GM18870 (cell line): ENCODE results near the gene PLA2G4D.

ENCODE experiments used
- ATAC-seq: cut with Tn5 transposase; IDR thresholded peaks from one replicate; pipeline ENCODE4 v1.9.1; 2021; ENCODE audit warnings: moderate library complexity; ENCODE audit not compliant: unreplicated experiment

The PLA2G4D gene, protein sequence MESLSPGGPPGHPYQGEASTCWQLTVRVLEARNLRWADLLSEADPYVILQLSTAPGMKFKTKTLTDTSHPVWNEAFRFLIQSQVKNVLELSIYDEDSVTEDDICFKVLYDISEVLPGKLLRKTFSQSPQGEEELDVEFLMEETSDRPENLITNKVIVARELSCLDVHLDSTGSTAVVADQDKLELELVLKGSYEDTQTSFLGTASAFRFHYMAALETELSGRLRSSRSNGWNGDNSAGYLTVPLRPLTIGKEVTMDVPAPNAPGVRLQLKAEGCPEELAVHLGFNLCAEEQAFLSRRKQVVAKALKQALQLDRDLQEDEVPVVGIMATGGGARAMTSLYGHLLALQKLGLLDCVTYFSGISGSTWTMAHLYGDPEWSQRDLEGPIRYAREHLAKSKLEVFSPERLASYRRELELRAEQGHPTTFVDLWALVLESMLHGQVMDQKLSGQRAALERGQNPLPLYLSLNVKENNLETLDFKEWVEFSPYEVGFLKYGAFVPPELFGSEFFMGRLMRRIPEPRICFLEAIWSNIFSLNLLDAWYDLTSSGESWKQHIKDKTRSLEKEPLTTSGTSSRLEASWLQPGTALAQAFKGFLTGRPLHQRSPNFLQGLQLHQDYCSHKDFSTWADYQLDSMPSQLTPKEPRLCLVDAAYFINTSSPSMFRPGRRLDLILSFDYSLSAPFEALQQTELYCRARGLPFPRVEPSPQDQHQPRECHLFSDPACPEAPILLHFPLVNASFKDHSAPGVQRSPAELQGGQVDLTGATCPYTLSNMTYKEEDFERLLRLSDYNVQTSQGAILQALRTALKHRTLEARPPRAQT

DNA sequence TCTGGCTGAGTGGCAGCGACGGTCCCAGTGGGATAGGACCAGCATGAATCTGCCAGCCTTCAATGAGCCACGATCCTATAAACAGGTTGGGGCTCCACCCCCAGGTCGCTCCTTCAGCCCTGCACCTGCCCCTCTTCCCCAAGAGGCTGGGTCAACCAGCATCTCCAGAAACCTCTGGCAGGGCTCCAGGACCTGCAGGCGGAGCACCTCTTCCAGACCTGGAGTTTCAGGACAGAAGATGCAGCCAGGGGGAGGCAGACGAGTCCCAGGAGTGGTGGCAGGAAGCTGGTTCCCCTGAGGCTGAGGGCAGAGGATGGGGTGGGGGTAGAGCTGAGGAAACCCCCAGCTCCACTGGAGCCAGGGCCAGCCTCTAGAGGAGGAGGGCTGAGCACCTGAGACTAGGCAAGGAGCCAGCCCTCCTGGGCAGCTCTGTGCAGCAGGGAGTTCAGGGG, at the start of gene PLA2G4D:
Gene PLA2G4D, minus strand, starts transcription at position 51 of the 452 bp plus-strand sequence. CDS start 103 bp downstream, outside the sequence.
- ATAC-seq, result no peak

DNA sequence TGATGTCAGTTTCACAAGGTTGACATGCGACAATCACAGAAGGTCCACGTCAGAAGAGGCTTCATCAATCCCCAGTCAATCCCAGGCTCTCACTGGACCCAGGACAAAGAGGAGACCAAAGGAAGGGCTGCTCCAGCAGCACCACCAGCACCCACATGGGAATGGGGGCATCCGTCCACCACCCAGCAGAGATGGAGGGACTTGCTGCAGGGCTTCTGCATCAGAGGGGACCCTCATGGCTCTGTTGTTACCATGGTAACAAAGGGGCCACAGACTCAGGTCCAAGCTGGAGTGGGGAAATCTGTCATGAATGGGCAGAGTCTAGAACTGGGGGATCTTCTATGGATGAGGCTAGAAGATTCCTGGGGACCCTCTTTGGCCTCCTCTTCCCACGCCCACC, 49.0 kb upstream of the PLA2G4D start:
- ATAC-seq, result no peak

DNA sequence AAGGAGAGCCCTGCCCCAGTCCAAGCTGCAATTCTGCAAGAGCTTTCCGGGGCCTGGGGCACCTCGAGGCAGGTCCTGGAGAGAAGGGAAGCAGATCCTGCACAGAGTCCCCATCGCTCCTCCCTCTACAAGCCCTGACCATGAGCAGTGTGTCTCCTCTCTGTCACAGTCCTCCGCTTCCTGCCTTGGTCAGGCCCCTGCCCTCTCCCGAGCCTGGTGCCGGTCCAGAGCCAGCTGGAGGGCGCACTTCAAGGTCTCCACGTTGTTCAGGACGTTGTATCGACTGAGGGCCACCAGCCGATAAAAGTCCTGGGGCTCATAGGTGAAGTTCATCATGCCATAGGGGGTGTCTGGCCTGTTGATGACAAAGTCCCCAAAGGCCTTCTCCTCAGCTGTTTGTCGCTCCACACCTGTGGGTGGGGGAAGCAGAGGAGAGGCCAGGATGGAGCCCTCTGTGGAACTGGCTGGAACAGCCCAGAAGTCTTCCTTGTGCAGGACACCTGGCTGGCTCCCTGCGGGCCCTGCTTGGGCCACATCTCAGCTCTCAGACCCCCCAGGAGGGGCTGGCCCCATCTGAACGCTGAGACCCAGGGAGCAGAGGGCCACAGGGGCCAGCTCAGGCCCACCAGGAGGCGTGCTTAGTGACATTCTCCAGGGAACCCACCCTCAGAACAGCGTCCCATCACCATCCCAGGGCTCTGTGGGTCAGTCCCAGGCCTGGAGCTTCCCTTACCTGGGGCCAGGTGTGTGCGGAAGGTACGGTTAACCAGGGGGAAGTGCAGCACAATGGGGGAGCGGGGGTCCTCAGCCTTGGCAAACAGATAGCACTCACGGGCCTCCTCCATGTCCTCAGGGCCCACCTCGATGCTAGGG, 47.7 kb upstream of the PLA2G4D start:
- ATAC-seq, result no peak

DNA sequence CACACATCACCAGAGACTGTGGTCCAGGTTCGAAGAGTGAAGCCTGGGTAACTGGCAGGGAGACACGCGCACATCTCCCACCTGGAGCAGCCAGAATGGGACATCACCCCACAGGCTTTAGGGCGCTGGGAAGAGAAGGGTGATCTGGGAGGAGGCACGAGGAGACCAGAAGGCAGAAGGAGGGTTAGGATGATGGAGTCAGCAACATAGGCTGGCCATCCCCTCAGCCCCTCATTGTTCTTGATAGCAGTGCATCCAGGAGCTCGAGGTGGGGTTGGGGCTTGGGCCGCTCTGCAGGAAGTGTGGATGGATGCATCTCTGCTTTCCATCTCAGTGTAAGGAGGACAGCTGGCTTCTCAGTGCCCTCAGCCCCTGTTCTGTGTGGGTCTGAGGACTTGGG, 46.9 kb upstream of the PLA2G4D start:
- ATAC-seq, result no peak

DNA sequence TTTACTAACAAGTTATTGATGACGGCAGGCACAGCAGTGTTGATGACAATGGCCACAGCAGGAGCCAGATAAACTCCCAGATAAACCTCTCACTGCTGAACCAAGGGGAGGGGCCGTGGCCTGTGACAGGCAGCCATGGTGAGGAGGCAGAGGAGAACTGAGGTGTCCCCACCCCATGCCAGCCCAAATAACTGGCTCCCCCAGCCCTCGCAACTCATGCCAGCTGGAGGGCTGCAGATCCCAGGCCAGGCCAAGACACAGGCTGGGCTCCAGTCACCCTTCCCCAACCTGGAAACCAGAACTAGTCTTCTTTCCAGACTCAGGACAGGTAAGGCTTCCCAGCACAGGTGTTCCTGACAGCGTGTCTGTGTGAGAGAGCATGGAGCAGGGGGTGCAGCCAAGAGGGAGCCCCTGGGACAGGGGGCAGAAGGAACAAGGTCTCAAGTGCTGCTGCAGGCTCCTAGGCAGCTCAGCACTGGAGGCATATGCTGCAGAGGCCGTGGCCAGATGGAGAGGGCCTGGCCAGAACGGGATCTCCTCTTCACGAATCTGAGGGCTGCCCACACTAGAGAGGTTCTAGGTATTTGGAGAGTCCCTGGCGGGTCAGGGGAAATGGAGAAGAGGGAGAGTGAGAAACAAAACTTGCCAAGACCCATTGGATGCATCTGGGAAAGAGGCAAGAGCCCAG, 46.2 kb upstream of the PLA2G4D start:
- ATAC-seq, result no peak

DNA sequence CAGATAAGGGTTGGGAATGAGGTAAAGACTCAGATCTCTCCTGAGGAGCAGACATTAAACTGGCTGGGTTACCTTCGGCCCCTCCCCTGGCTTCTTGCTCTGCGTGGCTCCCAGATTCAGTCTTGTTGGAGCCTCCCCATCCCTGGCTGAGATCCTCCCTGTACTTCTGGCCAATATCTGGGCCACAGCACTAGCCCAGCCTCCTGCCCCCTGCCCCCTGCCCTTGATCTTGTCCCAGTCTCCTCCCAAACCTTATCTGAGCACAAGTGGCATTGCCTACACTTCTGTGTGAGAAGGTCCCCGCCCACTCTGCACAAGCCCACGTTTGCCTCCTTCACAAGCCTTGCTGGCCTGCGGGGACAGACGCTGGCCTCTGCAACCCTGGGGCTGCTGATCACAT, 45.2 kb upstream of the PLA2G4D start:
- no peak for ATAC-seq

DNA sequence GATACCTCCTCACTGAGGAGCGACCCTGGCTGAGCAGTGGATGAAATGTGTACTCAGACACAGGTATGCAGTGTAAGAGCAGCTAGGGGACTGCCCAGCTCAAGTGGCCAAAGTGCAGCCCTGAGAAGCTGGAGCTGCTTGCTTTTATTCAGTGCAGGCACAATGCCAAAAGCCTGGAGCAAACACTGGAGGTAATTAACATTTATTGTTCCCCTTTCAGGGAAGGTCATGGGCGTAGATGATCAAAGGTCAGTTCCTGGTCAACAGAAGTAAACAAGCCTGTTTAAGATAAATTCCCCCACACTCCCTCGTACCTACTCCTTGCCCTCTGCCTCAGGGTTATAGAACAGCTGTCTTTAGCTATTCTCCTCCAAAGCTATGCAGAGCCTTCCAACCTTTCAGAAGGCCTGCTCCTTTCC, 44.6 kb upstream of the PLA2G4D start:
- no peak for ATAC-seq

DNA sequence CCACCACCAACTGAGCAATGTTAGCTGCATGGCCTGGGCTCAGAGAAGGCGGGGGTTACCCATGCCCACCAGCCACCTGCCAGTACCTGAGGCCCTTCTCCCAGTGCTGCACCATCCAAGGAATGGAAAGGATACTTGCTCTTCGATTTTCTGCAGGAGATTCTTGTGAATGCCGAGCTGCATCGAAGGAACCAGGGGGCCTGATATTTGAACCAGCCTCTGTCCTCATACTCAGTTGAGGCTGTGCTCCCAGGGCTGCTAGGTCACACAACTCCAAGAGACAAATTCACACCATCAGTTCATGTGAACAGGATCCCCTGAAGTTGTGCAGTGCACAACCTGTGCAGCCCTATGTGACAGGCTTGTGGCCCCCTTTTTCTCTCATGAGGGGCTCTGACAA, 44.0 kb upstream of the PLA2G4D start:
- ATAC-seq, result no peak

DNA sequence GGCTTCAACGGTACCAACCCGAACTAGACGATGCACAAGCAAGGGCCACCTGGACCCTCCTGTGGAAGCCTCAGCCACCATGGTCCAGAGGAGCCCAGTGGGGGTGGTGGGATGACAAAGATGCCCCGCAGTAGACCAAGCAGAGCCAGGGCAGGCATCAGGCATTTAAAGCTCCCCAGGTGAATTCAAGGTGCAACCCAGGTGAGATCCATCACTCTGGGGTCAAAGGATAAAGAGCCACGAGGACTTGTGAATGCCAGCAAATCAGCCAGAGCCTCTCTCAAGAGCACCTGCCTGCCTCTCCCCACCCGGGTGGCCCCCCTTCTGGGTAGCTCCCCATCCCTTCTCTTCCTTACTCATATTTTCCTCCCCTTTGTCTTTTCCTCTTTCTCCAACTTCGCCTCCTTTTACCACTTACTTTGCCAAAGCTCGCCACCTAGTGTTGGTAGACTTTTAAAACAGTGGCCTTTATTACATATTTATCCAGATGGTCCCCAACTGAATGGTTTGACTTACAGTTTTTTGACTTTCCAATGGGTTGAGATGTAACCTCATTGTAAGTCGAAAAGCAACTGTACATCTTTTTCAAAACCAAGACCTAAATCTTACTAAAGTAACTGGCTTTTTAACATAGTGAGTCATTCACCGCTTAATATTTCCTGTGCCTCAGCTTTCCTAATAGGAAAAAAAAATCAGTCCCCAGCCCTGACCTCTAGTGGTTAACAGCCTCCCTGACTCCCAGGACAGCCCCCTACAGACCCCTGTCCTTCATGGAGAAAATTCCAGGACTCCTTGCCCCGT, 43.3 kb upstream of the PLA2G4D start:
- no peak for ATAC-seq

DNA sequence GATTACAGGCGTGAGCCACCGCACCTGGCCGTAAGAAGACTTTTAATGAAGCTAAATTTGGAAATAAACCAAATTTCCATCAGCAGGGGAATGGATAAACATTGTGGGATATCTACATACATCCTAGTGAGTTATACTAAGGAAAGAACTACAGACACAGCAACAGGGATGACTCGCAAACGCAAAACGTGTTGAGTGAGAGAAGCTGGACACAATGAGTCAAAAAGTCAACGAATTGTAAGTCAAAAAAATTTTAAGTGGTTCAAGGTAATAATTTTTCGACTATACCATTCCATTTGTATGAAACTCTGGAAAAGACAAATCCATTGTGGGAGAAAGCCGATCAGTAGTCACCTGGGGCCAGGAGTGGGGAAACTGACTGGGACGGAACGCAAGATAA, 42.2 kb upstream of the PLA2G4D start:
- ATAC-seq, result no peak

DNA sequence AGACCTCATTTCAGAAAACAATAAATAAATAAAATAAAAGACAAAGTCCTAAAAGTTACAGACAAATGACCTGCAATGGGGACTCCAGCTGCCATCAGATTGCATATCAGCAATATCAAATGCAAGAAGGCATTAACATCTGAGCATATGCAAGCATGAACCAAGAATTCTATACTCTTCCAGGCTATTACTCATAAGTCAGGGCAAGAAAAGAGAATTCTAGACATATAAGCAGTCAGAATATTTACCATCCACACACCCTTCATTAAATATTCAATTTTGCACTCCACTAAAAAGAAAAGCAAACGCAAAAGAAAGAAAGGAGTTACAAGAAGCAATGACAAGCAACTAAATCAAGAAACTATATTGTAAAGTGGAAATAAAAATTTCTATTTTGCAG, 41.0 kb upstream of the PLA2G4D start:
- ATAC-seq, result no peak

DNA sequence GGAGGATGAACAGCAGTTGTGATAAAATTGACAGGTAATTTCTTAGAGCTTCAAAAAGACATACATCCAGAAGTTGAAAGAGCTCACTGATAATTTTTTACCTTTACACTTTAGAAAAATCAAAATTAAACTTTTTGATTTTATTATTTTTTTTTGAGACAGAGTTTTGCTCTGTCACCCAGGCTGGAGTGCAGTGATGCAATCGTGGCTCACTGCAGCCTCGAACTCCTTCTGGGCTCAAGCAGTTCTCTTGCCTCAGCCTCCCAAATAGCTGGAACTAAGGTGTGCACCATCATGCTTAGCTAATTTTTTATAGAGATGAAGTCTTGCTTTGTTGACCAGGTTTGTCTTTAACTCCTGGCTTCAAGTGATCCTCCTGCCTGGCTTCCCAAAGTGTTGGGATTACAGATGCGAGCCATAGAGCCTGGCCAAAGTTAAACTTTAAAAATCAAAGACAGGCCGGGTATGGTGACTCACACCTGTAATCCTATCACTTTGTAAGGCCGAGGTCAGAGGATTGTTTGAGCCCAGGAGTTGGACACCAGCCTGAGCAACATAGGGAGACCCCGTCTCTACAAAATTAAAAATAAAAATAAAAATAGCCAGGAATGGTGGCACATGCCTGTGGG, 40.4 kb upstream of the PLA2G4D start:
- ATAC-seq, result no peak

DNA sequence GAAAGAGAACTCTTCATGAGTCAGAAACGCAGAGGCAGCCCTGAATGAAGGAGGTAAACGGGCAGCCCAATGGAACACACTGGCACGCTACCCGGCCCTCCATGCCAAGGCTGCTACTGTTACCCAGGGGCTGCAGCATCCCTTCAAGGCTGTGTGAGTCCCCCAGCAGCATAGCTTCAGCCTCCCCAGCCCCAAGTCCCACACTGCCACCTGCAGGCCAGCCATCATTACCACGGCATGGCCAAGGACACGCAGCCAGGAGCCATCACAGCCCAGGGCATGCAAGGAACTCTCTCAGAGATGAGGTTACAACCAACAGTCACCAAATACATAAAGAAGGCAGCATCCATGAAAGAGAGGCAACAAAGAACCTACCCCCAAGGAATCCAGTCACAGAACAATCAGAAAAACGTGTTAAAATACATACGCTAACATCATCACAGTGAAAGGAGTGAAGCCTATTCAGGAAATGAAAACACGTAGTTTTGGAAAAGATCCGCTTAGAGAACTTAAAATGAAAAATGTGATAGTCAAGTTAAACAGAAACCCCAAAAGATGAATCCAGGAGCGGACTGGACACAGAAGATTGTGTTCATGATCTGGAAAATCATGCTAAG, 39.6 kb upstream of the PLA2G4D start:
- ATAC-seq, result no peak

DNA sequence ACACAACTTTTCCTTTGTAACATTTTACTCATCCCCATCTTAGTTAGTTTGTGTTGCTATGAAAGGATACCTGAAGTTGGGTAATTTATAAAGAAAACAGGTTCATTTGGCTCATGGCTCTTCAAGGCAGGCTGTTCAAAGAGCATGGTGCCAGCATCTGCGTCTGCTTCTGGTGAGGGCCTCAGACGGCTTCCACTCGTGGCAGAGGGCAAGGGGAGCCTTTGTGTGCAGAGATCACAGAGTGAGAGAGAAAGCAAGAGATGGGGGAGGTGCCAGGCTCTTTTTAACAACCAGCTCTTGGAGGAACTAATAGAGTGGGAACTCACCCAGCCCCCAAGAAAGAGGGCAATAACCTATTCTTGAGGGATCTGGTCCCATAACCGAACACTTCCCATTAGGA, 39.0 kb upstream of the PLA2G4D start:
- ATAC-seq, result no peak

DNA sequence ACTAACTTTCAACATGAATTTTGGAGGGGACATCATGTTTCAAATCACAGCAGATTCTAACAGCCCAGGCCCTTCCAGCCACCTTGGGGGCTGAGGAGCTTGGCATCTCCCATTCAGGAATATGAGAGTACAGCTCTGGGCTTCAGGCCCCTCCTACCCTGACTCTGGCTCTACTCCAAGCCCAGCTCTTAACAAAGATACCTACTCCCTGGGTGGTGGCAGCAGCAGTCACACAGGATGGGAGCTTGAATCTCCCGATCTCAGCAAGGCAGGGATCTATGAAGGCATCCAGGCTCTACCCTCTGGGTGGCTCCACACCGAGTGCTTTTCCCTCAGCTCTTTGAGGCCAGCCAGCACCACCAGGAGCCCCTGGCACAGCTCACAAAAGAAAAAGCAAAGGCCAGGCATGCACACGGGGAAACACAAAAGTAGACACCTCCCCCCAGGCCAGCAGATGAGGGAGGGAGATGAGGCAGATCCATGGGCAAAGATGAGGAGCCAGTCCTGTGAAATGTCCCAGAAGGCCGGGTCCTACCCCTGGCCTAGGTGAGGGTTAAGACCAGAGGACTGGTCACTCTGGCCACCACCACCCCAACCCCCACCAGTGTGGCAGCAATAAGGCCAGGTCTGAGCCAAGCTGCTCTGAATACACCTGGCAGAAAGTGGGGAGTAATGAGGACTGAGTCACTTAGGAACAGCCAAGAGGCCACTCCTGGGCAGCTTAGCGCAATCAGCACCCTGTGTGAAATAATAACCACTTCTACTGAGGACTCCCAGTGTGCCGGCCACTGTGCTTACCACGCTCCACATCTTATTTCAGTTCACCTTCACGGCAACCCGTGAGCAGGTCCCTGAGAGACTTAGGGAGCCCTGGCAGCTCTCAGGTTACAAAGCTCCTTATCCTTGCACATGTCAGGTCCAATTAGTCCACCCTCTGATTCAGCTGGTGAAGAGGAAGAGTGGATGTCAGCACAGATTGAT, 37.8 kb upstream of the PLA2G4D start:
- no peak for ATAC-seq

DNA sequence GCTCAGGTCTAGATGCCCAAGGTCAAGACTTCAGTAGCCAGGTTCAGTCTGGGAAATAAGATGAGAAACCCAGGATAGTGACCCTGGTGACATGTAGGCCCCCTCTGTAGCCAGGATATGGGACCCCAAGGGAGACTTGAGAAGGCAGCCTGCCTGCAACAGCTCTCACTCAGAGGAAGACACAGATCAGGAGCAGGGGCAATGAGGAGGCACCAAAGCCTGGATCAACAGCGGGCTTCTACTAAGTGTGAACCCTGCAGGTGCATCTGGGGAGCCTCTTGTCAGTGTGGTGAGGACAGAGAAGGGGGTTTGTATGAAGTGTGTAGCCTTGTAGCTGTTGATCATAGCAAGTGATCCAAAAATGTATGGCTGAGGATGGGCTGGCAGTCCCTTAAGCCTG, 36.6 kb upstream of the PLA2G4D start:
- ATAC-seq, result no peak

DNA sequence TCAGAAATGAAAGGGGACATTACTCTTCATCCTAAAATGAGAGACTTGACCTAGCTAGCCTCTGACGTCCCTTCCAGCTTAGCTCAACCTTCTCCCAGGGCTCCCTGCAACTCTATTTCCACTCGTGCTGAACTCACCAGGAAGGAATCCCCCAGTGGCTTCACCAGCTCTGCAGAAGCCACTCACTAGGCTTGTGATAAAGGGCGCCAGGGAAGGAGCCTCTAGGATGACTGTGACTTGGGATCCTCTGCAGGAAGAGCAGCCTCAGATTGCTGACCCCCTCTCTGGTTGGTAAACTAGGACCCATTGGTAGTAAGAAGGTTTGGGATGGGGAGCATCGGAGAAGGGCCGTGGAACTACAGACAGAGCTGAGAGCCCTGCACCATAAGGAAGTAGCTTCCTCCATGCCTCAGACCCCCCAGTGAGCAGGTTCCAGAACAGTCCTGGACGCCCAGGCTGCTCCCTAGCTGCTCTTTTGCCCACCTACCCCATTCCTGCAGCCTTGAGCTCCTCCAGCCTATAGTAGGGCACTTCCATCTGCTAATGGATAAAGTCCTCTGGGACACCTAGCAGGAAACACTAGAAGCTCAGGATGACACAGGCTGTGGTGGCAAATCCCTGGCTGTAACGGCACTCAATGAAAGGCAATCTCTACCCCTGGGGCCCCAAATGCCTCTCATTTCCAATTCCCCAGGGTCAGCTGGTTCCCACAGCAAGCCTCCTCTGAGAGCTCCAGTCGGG, 36.1 kb upstream of the PLA2G4D start:
- ATAC-seq, result no peak
